Spleen (tissue), 7 donors: ENCODE data around the gene ARSI.

Source experiments
- CTCF ChIP-seq, 11 experiments: fragments of 200-600 bp in 7 of 11; fragments of 450-650 bp in 4 of 11; sonication (generic) in 4 of 11; IDR thresholded peaks in 8 of 11; conservative IDR thresholded peaks in 3 of 11; 1 replicate in 7 of 11; 2 replicates in 4 of 11; pipeline versions ENCODE4 v1.4.0 to v1.8.0; 2016 to 2021; ENCODE audit warnings: antibody characterized with exemption in 11 of 11, inconsistent platforms in 4 of 11, mild to moderate bottlenecking in 1 of 11
- POLR2A ChIP-seq, 3 donors: fragments of 450-650 bp; IDR thresholded peaks; one replicate each; pipeline ENCODE4 v1.5.1; 2017; ENCODE audit warnings: antibody characterized with exemption in 3 of 3, mild to moderate bottlenecking in 1 of 3
- POLR2AphosphoS5 ChIP-seq, 3 donors: sonication (generic); formaldehyde crosslinking; IDR thresholded peaks; one replicate each; pipeline ENCODE4 v1.5.1; 2017; ENCODE audit warnings: antibody characterized with exemption in 3 of 3
- donor health status: DM: no; HTN: no; CAD: no; lungs with moderate emphysema.
- donor health status: DM: no; HTN: no; CAD: no.
- donor health status: DM: no; HTN: no; CAD: no.

DNA sequence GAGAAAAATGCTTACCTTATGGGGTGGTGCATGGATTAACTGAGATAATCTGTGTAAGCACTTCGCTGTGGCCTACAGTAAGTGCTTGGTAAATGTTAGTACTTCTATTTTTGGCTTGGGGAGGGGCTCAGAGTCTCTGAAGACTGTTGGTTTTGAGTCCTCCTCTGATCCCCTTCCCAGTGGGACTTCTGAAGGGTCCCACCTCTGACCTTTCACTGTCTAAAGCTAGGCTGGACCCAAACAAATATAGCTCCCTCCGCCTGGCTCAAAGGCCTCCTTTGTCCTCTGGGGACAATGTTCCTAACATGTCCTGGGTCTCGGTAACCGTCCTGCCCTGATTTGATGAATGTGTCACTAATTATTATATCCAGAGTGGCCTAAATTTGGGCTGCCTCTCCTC, 47.9 kb downstream of the ARSI start:
- no peak for TF ChIP-seq CTCF (IDR thresholded peaks at IDR 0.05 in 8 of 11, conservative IDR thresholded peaks at IDR 0.05 in 3 of 11)
- TF ChIP-seq POLR2AphosphoS5 (IDR thresholded peaks at IDR 0.05) = no peak
- TF ChIP-seq POLR2A (IDR thresholded peaks at IDR 0.05) = no peak
